T-helper 9 cell (primary cell): Measurements from ENCODE around the gene CXCR6.

ENCODE experiments used
- DNase-seq: peaks from one replicate; pipeline ENCODE4 v3.0.0-alpha.2; 2020
- total RNA-seq, 2 donors: gene quantifications; one replicate each; lab custom pipeline; 2026; lab: John Stamatoyannopoulos, UW

Gene CXCR6
- total RNA-seq: 18.3 to 75.1 reads per million in 2 donors

- no peak for DNase-seq
Measured at GRCh38 chr3:45943207-45943846, at the start of gene CXCR6. CXCR6 (plus strand) TSS chr3:45943464; CDS start chr3:45946482, 3,018 bp downstream.

GRCh38 chr3:45894015-45894414, 49.2 kb upstream of the CXCR6 start:
- DNase-seq: no peak

- no peak for DNase-seq
Measured at GRCh38 chr3:45895686-45896468, 47.4 kb upstream of the CXCR6 start.

- DNase-seq: no peak
Measured at GRCh38 chr3:45896956-45897355, 46.3 kb upstream of the CXCR6 start.

- no peak for DNase-seq
Measured at GRCh38 chr3:45904931-45905330, 38.3 kb upstream of the CXCR6 start.

- no peak for DNase-seq
Measured at GRCh38 chr3:45905755-45906154, 37.5 kb upstream of the CXCR6 start.

- DNase-seq: no peak
Measured at GRCh38 chr3:45906681-45907407, 36.4 kb upstream of the CXCR6 start.

- DNase-seq: no peak
Measured at GRCh38 chr3:45907769-45908705, 35.2 kb upstream of the CXCR6 start.

GRCh38 chr3:45908761-45909160, 34.5 kb upstream of the CXCR6 start:
- no peak for DNase-seq

GRCh38 chr3:45909542-45909941, 33.7 kb upstream of the CXCR6 start:
- DNase-seq: no peak

- no peak for DNase-seq
Measured at GRCh38 chr3:45910892-45911291, 32.4 kb upstream of the CXCR6 start.

GRCh38 chr3:45911511-45912226, 31.6 kb upstream of the CXCR6 start:
- DNase-seq: no peak

GRCh38 chr3:45912435-45912834, 30.8 kb upstream of the CXCR6 start:
- no peak for DNase-seq

GRCh38 chr3:45914362-45915058, 28.8 kb upstream of the CXCR6 start:
- DNase-seq: no peak

GRCh38 chr3:45915059-45915439, 28.2 kb upstream of the CXCR6 start:
- no peak for DNase-seq

GRCh38 chr3:45915518-45916231, 27.6 kb upstream of the CXCR6 start:
- DNase-seq: peak; percentile 57

- no peak for DNase-seq
Measured at GRCh38 chr3:45917146-45917898, 25.9 kb upstream of the CXCR6 start.

- DNase-seq: no peak
Measured at GRCh38 chr3:45921158-45922038, 21.9 kb upstream of the CXCR6 start.

- no peak for DNase-seq
Measured at GRCh38 chr3:45922039-45922326, 21.3 kb upstream of the CXCR6 start.
